HepG2 (cell line): ENCODE data around the gene AFG1L. TPM values are rescaled to one million over a fixed set of nuclear protein-coding genes. Genes with fewer than 3 reads are reported as not detected.

Experiments
- ATAC-seq: fragments of 200-7000 bp; cut with Tn5 transposase; 3 replicates; pipeline ENCODE4 v1.9.1; 2020; ENCODE audit warnings: mild to moderate bottlenecking, moderate library complexity
- BruUV-seq: library from RNA; stranded (reverse); fragments of 400-500 nt; replicated peaks from 2 replicates; lab custom pipeline; 2021; lab: Mats Ljungman, UMichigan
- CTCF ChIA-PET: fragments of 300-600 bp; formaldehyde crosslinking; extraction: SDS; loops from one replicate; lab custom pipeline; 2021; ENCODE audit warnings: low total read pairs, inconsistent platforms, low intra/inter-chr PET ratio; lab: Yijun Ruan, JAX
- POLR2A ChIA-PET: fragments of 350-600 bp; sonication (Branson Sonifier 250); formaldehyde crosslinking; loops from one replicate; lab custom pipeline; 2020; ENCODE audit warnings: antibody characterized with exemption, inconsistent platforms; lab: Yijun Ruan, JAX
- DNase-seq: peaks from one replicate; pipeline ENCODE4 v3.0.0-alpha.2; 2015; ENCODE audit warnings: low spot score
- FAIRE-seq: peaks from 3 replicates; lab custom pipeline; 2011; peaks lifted over from hg19 to GRCh38; lab: Jason Lieb, UNC
- H2AFZ ChIP-seq: one replicate; pipeline ENCODE4 v1.6.1; 2011; ENCODE audit warnings: low read length, inconsistent platforms
- H3K27ac ChIP-seq: fragments of 300-600 bp; 3 replicates; pipeline ENCODE4 v1.8.0; 2011; ENCODE audit warnings: mixed run types, mild to moderate bottlenecking, mixed read lengths, low read length, inconsistent platforms; ENCODE audit not compliant: insufficient read depth; ENCODE audit errors: extremely low read length
- H3K27me3 ChIP-seq, 2 experiments: fragments of 200-600 bp in 1 of 2; 2 replicates in 1 of 2; 3 replicates in 1 of 2; pipeline versions ENCODE4 v1.6.0 to v1.8.0; 2011; ENCODE audit warnings: low read length in 2 of 2, mild to moderate bottlenecking in 2 of 2, moderate library complexity in 2 of 2, inconsistent platforms in 1 of 2; ENCODE audit not compliant: insufficient read depth in 2 of 2, control insufficient read depth in 1 of 2
- H3K36me3 ChIP-seq, 2 experiments: fragments of 200-600 bp in 1 of 2; replicated peaks in 1 of 2; 2 replicates in 1 of 2; 3 replicates in 1 of 2; pipeline versions ENCODE4 v1.5.1 to v1.8.0; 2011; ENCODE audit warnings: low read length in 2 of 2, inconsistent platforms in 1 of 2; ENCODE audit not compliant: insufficient read depth in 2 of 2, control insufficient read depth in 1 of 2
- H3K4me1 ChIP-seq: 2 replicates; pipeline ENCODE4 v1.5.1; 2012; ENCODE audit warnings: low read length, inconsistent platforms; ENCODE audit not compliant: insufficient read depth
- H3K4me2 ChIP-seq: 2 replicates; pipeline ENCODE4 v1.6.0; 2011; ENCODE audit warnings: low read depth, low read length, inconsistent platforms
- H3K4me3 ChIP-seq, 3 experiments: fragments of 200-600 bp in 1 of 3; sonication (generic), shearing (Covaris generic) in 1 of 3; replicated peaks in 1 of 3; 2 replicates each; pipeline ENCODE4 v1.5.1; 2011 to 2016; ENCODE audit warnings: low read length in 3 of 3, inconsistent platforms in 2 of 3, low read depth in 2 of 3, mild to moderate bottlenecking in 2 of 3, control low read depth in 1 of 3, mixed read lengths in 1 of 3; ENCODE audit not compliant: insufficient read depth in 1 of 3
- H3K79me2 ChIP-seq: one replicate; pipeline ENCODE4 v1.6.1; 2011; ENCODE audit warnings: low read length, inconsistent platforms; ENCODE audit not compliant: insufficient read depth
- H3K9ac ChIP-seq: 2 replicates; pipeline ENCODE4 v1.6.0; 2011; ENCODE audit warnings: mild to moderate bottlenecking, low read depth, low read length, inconsistent platforms; ENCODE audit not compliant: insufficient read depth
- H3K9me3 ChIP-seq: 2 replicates; pipeline ENCODE4 v1.5.1; 2012; ENCODE audit warnings: mild to moderate bottlenecking, low read length
- H4K20me1 ChIP-seq: 2 replicates; pipeline ENCODE4 v1.6.0; 2011; ENCODE audit warnings: inconsistent platforms, mild to moderate bottlenecking, low read length, moderate library complexity; ENCODE audit not compliant: insufficient read depth
- ATF7 ChIP-seq, 2 experiments: fragments of 450-650 bp in 1 of 2; sonication (generic) in 1 of 2; formaldehyde crosslinking in 1 of 2; IDR thresholded peaks; 2 replicates each; pipeline versions ENCODE4 v1.4.0 to v1.6.1; 2016 to 2020; ENCODE audit warnings: antibody characterized with exemption in 1 of 2, mild to moderate bottlenecking in 1 of 2, missing genetic modification reagents in 1 of 2
- ETV6 ChIP-seq: sonication (generic); formaldehyde crosslinking; conservative IDR thresholded peaks from 2 replicates; pipeline ENCODE4 v1.4.0; 2020; ENCODE audit warnings: missing genetic modification reagents
- HOXA7 ChIP-seq: sonication (generic); formaldehyde crosslinking; IDR thresholded peaks from 2 replicates; pipeline ENCODE4 v1.8.1; 2022; ENCODE audit warnings: mild to moderate bottlenecking, missing genetic modification reagents, moderate library complexity
- JARID2 ChIP-seq: sonication (generic); formaldehyde crosslinking; IDR thresholded peaks from 2 replicates; pipeline ENCODE4 v1.8.1; 2023; ENCODE audit warnings: missing genetic modification reagents, inconsistent platforms; ENCODE audit not compliant: insufficient replicate concordance
- KDM3A ChIP-seq: IDR thresholded peaks from 2 replicates; pipeline ENCODE4 v1.6.1; 2018; ENCODE audit warnings: low read depth, missing compliant biosample characterization
- TARDBP ChIP-seq: sonication (generic); formaldehyde crosslinking; IDR thresholded peaks from 2 replicates; pipeline ENCODE4 v1.8.0; 2022; ENCODE audit warnings: mild to moderate bottlenecking, missing genetic modification reagents
- ZFP82 ChIP-seq: sonication (generic); formaldehyde crosslinking; IDR thresholded peaks from 2 replicates; pipeline ENCODE4 v1.5.1; 2020; ENCODE audit warnings: mild to moderate bottlenecking, missing genetic modification reagents, borderline replicate concordance
- ZNF263 ChIP-seq: sonication (generic); formaldehyde crosslinking; IDR thresholded peaks from 2 replicates; pipeline ENCODE4 v1.4.0; 2020; ENCODE audit warnings: missing genetic modification reagents
- ZNF552 ChIP-seq: sonication (generic); formaldehyde crosslinking; IDR thresholded peaks from 2 replicates; pipeline ENCODE4 v1.9.0; 2022; ENCODE audit warnings: missing genetic modification reagents, mild to moderate bottlenecking, borderline replicate concordance
- WGBS: methylation state at CpG from one replicate; pipeline ENCODE4 v1.1.6; 2017; ENCODE audit warnings: low lambda C conversion rate; 5-methylcytosine and 5-hydroxymethylcytosine counted together
- in situ Hi-C: cut with HindIII; loops from 2 replicates; pipeline ENCODE4 v1.10.0; 2017; ENCODE audit warnings: low pct_unique_long_range_greater_than_20kb; ENCODE audit not compliant: extremely low pct_ligation_motif_present
- intact Hi-C: fragments of 100-400 bp; cut with micrococcal nuclease; formaldehyde crosslinking; loops from one replicate; pipeline ENCODE4 v1.10.0; 2022; ENCODE audit not compliant: unreplicated experiment
- polyA plus RNA-seq, 8 experiments: library from polyadenylated mRNA; depleted of rRNA in 3 of 8; stranded (reverse) in 7 of 8; unstranded in 1 of 8; fragments of >200 nt; fragmentation: Illumina TruSeq in 4 of 8; extraction: Trizol in 4 of 8; gene quantifications; 2 replicates each; pipeline versions ENCODE4 v1.2.1 to v1.2.3, GENCODE V29; 2011 to 2016; ENCODE audit warnings: low read depth in 4 of 8, missing spikeins in 1 of 8, mixed read lengths in 1 of 8; ENCODE audit not compliant: insufficient read depth in 1 of 8
- total RNA-seq, 5 experiments: library from RNA; depleted of rRNA; stranded (reverse); fragments of >200 nt; fragmentation: Illumina TruSeq; extraction: Trizol; gene quantifications; 2 replicates each; pipeline ENCODE4 v1.2.3, GENCODE V29; 2016; ENCODE audit warnings: low read depth in 1 of 5
- TF ChIP-seq, protein P1 (sequence below): sonication (generic); formaldehyde crosslinking; IDR thresholded peaks from 2 replicates; pipeline ENCODE4 v1.8.1; 2023; ENCODE audit warnings: mild to moderate bottlenecking, inconsistent platforms, moderate library complexity, missing genetic modification reagents, borderline replicate concordance
- TF ChIP-seq, protein P2 (sequence below): IDR thresholded peaks from 2 replicates; pipeline ENCODE4 v1.6.1; 2016; ENCODE audit warnings: control low read depth
- TF ChIP-seq, protein P3 (sequence below): sonication (generic); formaldehyde crosslinking; IDR thresholded peaks from 2 replicates; pipeline ENCODE4 v1.5.0; 2020; ENCODE audit warnings: mild to moderate bottlenecking, missing genetic modification reagents

AFG1L gene
- total and polyA plus RNA-seq, 2 of the 13 experiments (the other 11 are each of a cell fraction or from before 2014, with no cell fraction given), result 3.1 to 14.0 TPM

DNA sequence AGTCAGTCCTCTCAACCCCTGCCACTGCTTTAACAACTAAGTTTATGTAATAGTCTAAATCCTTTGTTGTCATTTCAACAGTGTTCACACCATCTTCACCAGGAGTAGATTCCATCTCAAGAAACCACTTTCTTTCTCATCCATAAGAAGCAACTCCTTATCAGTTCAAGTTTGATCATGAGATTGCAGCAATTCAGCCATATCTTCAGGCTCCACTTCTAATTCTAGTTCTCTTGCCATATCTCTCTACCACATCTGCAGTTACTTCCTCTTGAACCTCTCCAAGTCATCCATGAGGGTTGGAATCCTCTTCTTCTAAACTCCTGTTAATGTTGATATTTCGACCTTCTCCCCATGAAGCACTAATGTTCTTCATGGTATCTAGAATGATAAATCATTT, 208.0 kb downstream of the AFG1L start:
- no peak overlapping the region for H2AFZ ChIP-seq
- no peaks in the 10 kb centered on the region for H3K27me3 ChIP-seq
- POLR2A ChIA-PET, result no interaction called here
- no peak overlapping the region for H3K4me2 ChIP-seq
- H3K4me1 ChIP-seq, result no peaks in the 10 kb centered on the region
- DNase-seq (no peak), ATAC-seq (no peak), FAIRE-seq (no peak)
- BruUV-seq, result no TSS peak
- no peak overlapping the region for H3K9ac ChIP-seq
- intact Hi-C loops (no loop called here), in situ Hi-C loops (loop anchor here (25.0 kb wide), 1 partner anchor 516 kb away; no protein-coding TSS in a partner anchor)
- no peaks in the 10 kb centered on the region for H3K79me2 ChIP-seq
- H3K9me3 ChIP-seq, result no peaks in the 10 kb centered on the region
- TF ChIP-seq, protein P1, sequence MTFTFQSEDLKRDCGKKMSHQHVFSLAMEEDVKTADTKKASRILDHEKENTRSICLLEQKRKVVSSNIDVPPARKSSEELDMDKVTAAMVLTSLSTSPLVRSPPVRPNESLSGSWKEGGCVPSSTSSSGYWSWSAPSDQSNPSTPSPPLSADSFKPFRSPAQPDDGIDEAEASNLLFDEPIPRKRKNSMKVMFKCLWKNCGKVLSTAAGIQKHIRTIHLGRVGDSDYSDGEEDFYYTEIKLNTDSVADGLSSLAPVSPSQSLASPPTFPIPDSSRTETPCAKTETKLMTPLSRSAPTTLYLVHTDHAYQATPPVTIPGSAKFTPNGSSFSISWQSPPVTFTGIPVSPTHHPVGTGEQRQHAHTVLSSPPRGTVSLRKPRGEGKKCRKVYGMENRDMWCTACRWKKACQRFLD (CRISPR knock-in tag), result no peak
- TF ChIP-seq HOXA7 (CRISPR knock-in tag) (no peak), ZFP82 (CRISPR knock-in tag) (no peak), ZNF552 (CRISPR knock-in tag) (no peak), KDM3A (no peak), ETV6 (CRISPR knock-in tag) (no peak), ZNF263 (CRISPR knock-in tag) (no peak), TARDBP (CRISPR knock-in tag) (no peak), JARID2 (CRISPR knock-in tag) (no peak), ATF7 (IDR thresholded peaks at IDR 0.05) (no peak), ATF7 (CRISPR knock-in tag; IDR thresholded peaks at IDR 0.05) (no peak)
- TF ChIP-seq, protein P2, sequence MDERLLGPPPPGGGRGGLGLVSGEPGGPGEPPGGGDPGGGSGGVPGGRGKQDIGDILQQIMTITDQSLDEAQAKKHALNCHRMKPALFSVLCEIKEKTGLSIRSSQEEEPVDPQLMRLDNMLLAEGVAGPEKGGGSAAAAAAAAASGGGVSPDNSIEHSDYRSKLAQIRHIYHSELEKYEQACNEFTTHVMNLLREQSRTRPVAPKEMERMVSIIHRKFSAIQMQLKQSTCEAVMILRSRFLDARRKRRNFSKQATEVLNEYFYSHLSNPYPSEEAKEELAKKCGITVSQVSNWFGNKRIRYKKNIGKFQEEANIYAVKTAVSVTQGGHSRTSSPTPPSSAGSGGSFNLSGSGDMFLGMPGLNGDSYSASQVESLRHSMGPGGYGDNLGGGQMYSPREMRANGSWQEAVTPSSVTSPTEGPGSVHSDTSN (CRISPR knock-in tag), result no peak
- TF ChIP-seq, protein P3, sequence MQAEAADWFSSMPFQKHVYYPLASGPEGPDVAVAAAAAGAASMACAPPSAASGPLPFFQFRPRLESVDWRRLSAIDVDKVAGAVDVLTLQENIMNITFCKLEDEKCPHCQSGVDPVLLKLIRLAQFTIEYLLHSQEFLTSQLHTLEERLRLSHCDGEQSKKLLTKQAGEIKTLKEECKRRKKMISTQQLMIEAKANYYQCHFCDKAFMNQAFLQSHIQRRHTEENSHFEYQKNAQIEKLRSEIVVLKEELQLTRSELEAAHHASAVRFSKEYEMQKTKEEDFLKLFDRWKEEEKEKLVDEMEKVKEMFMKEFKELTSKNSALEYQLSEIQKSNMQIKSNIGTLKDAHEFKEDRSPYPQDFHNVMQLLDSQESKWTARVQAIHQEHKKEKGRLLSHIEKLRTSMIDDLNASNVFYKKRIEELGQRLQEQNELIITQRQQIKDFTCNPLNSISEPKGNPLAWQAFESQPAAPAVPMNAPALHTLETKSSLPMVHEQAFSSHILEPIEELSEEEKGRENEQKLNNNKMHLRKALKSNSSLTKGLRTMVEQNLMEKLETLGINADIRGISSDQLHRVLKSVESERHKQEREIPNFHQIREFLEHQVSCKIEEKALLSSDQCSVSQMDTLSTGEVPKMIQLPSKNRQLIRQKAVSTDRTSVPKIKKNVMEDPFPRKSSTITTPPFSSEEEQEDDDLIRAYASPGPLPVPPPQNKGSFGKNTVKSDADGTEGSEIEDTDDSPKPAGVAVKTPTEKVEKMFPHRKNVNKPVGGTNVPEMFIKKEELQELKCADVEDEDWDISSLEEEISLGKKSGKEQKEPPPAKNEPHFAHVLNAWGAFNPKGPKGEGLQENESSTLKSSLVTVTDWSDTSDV (CRISPR knock-in tag), result no peak
- CTCF ChIA-PET, result no interaction called here
- H4K20me1 ChIP-seq, result no peaks in the 10 kb centered on the region
- H3K4me3 ChIP-seq, result no peak overlapping the region
- 80% methylated on average over 1 of the region's 1 CpG for WGBS
- no peak overlapping the region for H3K27ac ChIP-seq
- no peaks in the 10 kb centered on the region; a peak in 1 of 5 replicates for H3K36me3 ChIP-seq
